DOHH2 (cell line): ENCODE results near the gene PRR18.

Experiments
- H3F3A ChIP-seq: fragments of 200-600 bp; sonication (generic), shearing (Covaris generic); 2 replicates; pipeline ENCODE4 v1.6.0; 2016; ENCODE audit warnings: antibody characterized with exemption, mild to moderate bottlenecking; ENCODE audit not compliant: control insufficient read depth, insufficient read depth
- H3K27ac ChIP-seq: fragments of 200-600 bp; sonication (generic); 2 replicates; pipeline ENCODE4 v1.5.1; 2014; ENCODE audit warnings: low read depth, mild to moderate bottlenecking, low read length, moderate library complexity
- H3K27me3 ChIP-seq: fragments of 200-600 bp; sonication (generic); 2 replicates; pipeline ENCODE4 v1.6.1; 2014; ENCODE audit warnings: mild to moderate bottlenecking, low read length, mixed read lengths; ENCODE audit not compliant: control insufficient read depth
- H3K36me3 ChIP-seq: fragments of 200-600 bp; sonication (generic); 2 replicates; pipeline ENCODE4 v1.6.1; 2014; ENCODE audit warnings: mild to moderate bottlenecking, low read length, moderate library complexity, mixed read lengths; ENCODE audit not compliant: control insufficient read depth
- H3K4me1 ChIP-seq: fragments of 200-600 bp; sonication (generic); 2 replicates; pipeline ENCODE4 v1.6.1; 2014; ENCODE audit warnings: mild to moderate bottlenecking, low read length, mixed read lengths; ENCODE audit not compliant: control insufficient read depth
- H3K4me2 ChIP-seq: fragments of 200-600 bp; sonication (generic); 2 replicates; pipeline ENCODE4 v1.6.0; 2014; ENCODE audit warnings: mild to moderate bottlenecking, low read length, moderate library complexity
- H3K4me3 ChIP-seq: fragments of 200-600 bp; sonication (generic); 2 replicates; pipeline ENCODE4 v1.5.1; 2014; ENCODE audit warnings: mild to moderate bottlenecking, low read length, mixed read lengths
- H3K79me2 ChIP-seq: fragments of 200-600 bp; sonication (generic); 2 replicates; pipeline ENCODE4 v1.6.1; 2014; ENCODE audit warnings: mild to moderate bottlenecking, low read length, mixed read lengths; ENCODE audit not compliant: control insufficient read depth
- H3K9me2 ChIP-seq: fragments of 200-600 bp; sonication (generic); replicated peaks from 2 replicates; pipeline ENCODE4 v1.6.1; 2014; ENCODE audit warnings: mild to moderate bottlenecking, low read length, mixed read lengths; ENCODE audit not compliant: control insufficient read depth
- H3K9me3 ChIP-seq: fragments of 200-600 bp; sonication (generic); 2 replicates; pipeline ENCODE4 v1.6.1; 2014; ENCODE audit warnings: antibody characterized with exemption, low read length, mixed read lengths; ENCODE audit not compliant: control insufficient read depth, insufficient read depth
- H4K20me1 ChIP-seq: fragments of 200-600 bp; sonication (generic); 2 replicates; pipeline ENCODE4 v1.6.0; 2014; ENCODE audit warnings: low read depth, mild to moderate bottlenecking, antibody characterized with exemption, low read length, moderate library complexity; ENCODE audit not compliant: control insufficient read depth, insufficient read depth
- EZH2phosphoT487 ChIP-seq: fragments of 200-600 bp; sonication (generic); IDR thresholded peaks from 2 replicates; pipeline ENCODE4 v1.6.1; 2017; ENCODE audit warnings: borderline replicate concordance, mild to moderate bottlenecking, antibody characterized with exemption, low read length, moderate library complexity, mixed read lengths
- TF ChIP-seq, protein P1 (sequence below): fragments of 200-600 bp; sonication (generic); IDR thresholded peaks from one replicate; pipeline ENCODE4 v1.5.1; 2014; ENCODE audit warnings: antibody characterized with exemption, mild to moderate bottlenecking, low read depth, low read length; ENCODE audit not compliant: poor library complexity, severe bottlenecking

PRR18 gene

DNA sequence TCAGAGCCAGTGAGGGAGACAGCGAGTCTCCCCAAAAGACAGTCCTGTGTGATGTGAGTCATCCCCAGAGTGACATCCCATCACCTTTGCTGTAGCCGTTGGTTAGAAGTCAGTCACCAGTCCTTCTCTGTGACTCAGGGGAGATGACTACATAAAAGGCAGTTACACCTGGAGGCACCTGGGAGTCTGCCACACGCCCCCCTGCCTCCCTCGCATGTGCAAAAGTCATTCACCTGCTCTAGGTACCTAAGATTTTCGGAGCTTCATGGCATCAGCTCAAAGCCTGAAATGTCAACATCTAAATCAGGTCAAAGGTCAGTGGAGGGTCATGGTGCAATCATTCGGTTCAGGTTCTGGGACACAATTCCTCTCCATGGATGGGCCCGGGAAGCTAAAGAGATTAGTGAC is 50.3 kb downstream of the PRR18 start:
- Histone ChIP-seq H3K27me3 (no peaks in the 10 kb centered on the region; the same call in 1 of the 2 replicates), H4K20me1 (no peaks in the 10 kb centered on the region), H3K79me2 (no peaks in the 10 kb centered on the region), H3K9me2 (no peaks in the 10 kb centered on the region), H3K4me3 (no peak overlapping the region), H3K9me3 (no peaks in the 10 kb centered on the region), H3K4me2 (no peak overlapping the region), H3K4me1 (peaks cover 53% of the 10 kb centered on the region), H3K27ac (no peak overlapping the region), H3F3A (peaks cover 19% of the 10 kb centered on the region), H3K36me3 (no peaks in the 10 kb centered on the region)
- TF ChIP-seq EZH2phosphoT487 = no peak
- TF ChIP-seq, protein P1, sequence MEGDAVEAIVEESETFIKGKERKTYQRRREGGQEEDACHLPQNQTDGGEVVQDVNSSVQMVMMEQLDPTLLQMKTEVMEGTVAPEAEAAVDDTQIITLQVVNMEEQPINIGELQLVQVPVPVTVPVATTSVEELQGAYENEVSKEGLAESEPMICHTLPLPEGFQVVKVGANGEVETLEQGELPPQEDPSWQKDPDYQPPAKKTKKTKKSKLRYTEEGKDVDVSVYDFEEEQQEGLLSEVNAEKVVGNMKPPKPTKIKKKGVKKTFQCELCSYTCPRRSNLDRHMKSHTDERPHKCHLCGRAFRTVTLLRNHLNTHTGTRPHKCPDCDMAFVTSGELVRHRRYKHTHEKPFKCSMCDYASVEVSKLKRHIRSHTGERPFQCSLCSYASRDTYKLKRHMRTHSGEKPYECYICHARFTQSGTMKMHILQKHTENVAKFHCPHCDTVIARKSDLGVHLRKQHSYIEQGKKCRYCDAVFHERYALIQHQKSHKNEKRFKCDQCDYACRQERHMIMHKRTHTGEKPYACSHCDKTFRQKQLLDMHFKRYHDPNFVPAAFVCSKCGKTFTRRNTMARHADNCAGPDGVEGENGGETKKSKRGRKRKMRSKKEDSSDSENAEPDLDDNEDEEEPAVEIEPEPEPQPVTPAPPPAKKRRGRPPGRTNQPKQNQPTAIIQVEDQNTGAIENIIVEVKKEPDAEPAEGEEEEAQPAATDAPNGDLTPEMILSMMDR = no peak
